H9 (cell line): ENCODE measurements around the gene RAI1. TPM values are rescaled to one million over a fixed set of nuclear protein-coding genes. Genes with fewer than 3 reads are reported as not detected.

ENCODE experiments used
- DNase-seq: peaks from one replicate; pipeline ENCODE4 v3.0.0-alpha.2; 2017
- H2AFZ ChIP-seq: one replicate; pipeline ENCODE4 v1.6.1; 2013; ENCODE audit warnings: mild to moderate bottlenecking, low read length, control low read depth, moderate library complexity
- H2AK5ac ChIP-seq: 2 replicates; pipeline ENCODE4 v1.6.1; 2013; ENCODE audit warnings: low read length, control low read depth, mixed read lengths; ENCODE audit not compliant: insufficient read length
- H2BK120ac ChIP-seq: one replicate; pipeline ENCODE4 v1.6.1; 2013; ENCODE audit warnings: low read depth, mild to moderate bottlenecking, low read length, control low read depth, inconsistent platforms; ENCODE audit not compliant: poor library complexity, severe bottlenecking
- H2BK12ac ChIP-seq: 2 replicates; pipeline ENCODE4 v1.6.1; 2013; ENCODE audit warnings: low read length, control low read depth, mixed read lengths, low read depth; ENCODE audit not compliant: insufficient read length
- H2BK15ac ChIP-seq: 2 replicates; pipeline ENCODE4 v1.6.1; 2013; ENCODE audit warnings: low read depth, low read length, control low read depth
- H2BK20ac ChIP-seq: one replicate; pipeline ENCODE4 v1.6.1; 2013; ENCODE audit warnings: low read depth, mild to moderate bottlenecking, low read length, control low read depth, inconsistent platforms; ENCODE audit not compliant: poor library complexity, severe bottlenecking
- H2BK5ac ChIP-seq: 2 replicates; pipeline ENCODE4 v1.6.1; 2013; ENCODE audit warnings: low read length, control low read depth, mixed read lengths; ENCODE audit not compliant: insufficient read length
- H3K14ac ChIP-seq: 2 replicates; pipeline ENCODE4 v1.6.1; 2013; ENCODE audit warnings: low read length, control low read depth; ENCODE audit not compliant: insufficient read depth
- H3K18ac ChIP-seq: 2 replicates; pipeline ENCODE4 v1.6.1; 2013; ENCODE audit warnings: low read depth, mild to moderate bottlenecking, mixed read lengths, low read length, control low read depth; ENCODE audit not compliant: insufficient read length
- H3K23ac ChIP-seq: 2 replicates; pipeline ENCODE4 v1.6.1; 2013; ENCODE audit warnings: low read length, control low read depth, mixed read lengths, low read depth; ENCODE audit not compliant: insufficient read length
- H3K23me2 ChIP-seq: 2 replicates; pipeline ENCODE4 v1.6.1; 2013; ENCODE audit warnings: low read depth, mild to moderate bottlenecking, mixed read lengths, low read length, control low read depth; ENCODE audit not compliant: insufficient read length, poor library complexity, severe bottlenecking
- H3K27ac ChIP-seq: 2 replicates; pipeline ENCODE4 v1.5.1; 2013; ENCODE audit warnings: low read length, control low read depth, mixed read lengths, low read depth; ENCODE audit not compliant: insufficient read length
- H3K27me3 ChIP-seq: 2 replicates; pipeline ENCODE4 v1.6.1; 2013; ENCODE audit warnings: low read length, control low read depth, inconsistent platforms; ENCODE audit not compliant: insufficient read depth
- H3K4ac ChIP-seq: 2 replicates; pipeline ENCODE4 v1.6.1; 2013; ENCODE audit warnings: low read depth, mild to moderate bottlenecking, control low read depth, inconsistent platforms, low read length, moderate library complexity
- H3K4me1 ChIP-seq: 2 replicates; pipeline ENCODE4 v1.6.1; 2013; ENCODE audit warnings: low read length, control low read depth, inconsistent platforms; ENCODE audit not compliant: insufficient read depth
- H3K4me2 ChIP-seq: 2 replicates; pipeline ENCODE4 v1.6.1; 2013; ENCODE audit warnings: low read length, control low read depth, mixed read lengths; ENCODE audit not compliant: insufficient read length, insufficient read depth
- H3K56ac ChIP-seq: 2 replicates; pipeline ENCODE4 v1.6.1; 2013; ENCODE audit warnings: low read depth, mild to moderate bottlenecking, mixed read lengths, low read length, control low read depth; ENCODE audit not compliant: insufficient read length
- H3K79me1 ChIP-seq: 2 replicates; pipeline ENCODE4 v1.6.1; 2013; ENCODE audit warnings: low read depth, mild to moderate bottlenecking, moderate library complexity, low read length, control low read depth, inconsistent platforms; ENCODE audit not compliant: insufficient read depth, poor library complexity, severe bottlenecking
- H3K79me2 ChIP-seq: 2 replicates; pipeline ENCODE4 v1.6.1; 2013; ENCODE audit warnings: low read length, control low read depth, inconsistent platforms; ENCODE audit not compliant: insufficient read depth
- H3K9ac ChIP-seq: 2 replicates; pipeline ENCODE4 v1.6.1; 2013; ENCODE audit warnings: low read length, control low read depth, mixed read lengths; ENCODE audit not compliant: insufficient read length; ENCODE audit errors: extremely low read depth
- H3K9me3 ChIP-seq: one replicate; pipeline ENCODE4 v1.6.1; 2013; ENCODE audit warnings: low read depth, low read length, inconsistent platforms; ENCODE audit not compliant: control insufficient read depth
- H3T11ph ChIP-seq: one replicate; pipeline ENCODE4 v1.6.1; 2013; ENCODE audit warnings: mild to moderate bottlenecking, low read length, control low read depth, inconsistent platforms
- H4K20me1 ChIP-seq: one replicate; pipeline ENCODE4 v1.6.1; 2013; ENCODE audit not compliant: control insufficient read depth, insufficient read length, insufficient read depth
- H4K5ac ChIP-seq: 2 replicates; pipeline ENCODE4 v1.6.1; 2013; ENCODE audit warnings: low read depth, mild to moderate bottlenecking, mixed read lengths, low read length, control low read depth; ENCODE audit not compliant: insufficient read length
- H4K8ac ChIP-seq: replicated peaks from 2 replicates; pipeline ENCODE4 v1.6.1; 2013; ENCODE audit warnings: low read length, control low read depth, mixed read lengths, low read depth; ENCODE audit not compliant: insufficient read length
- H4K91ac ChIP-seq: 2 replicates; pipeline ENCODE4 v1.6.1; 2013; ENCODE audit warnings: low read depth, mild to moderate bottlenecking, moderate library complexity, mixed read lengths, low read length, control low read depth; ENCODE audit not compliant: insufficient read length
- H3K27ac Mint-ChIP-seq, 3 experiments: 2 replicates in 2 of 3; 3 replicates in 1 of 3; pipeline ENCODE4 v1.8.0; 2020 to 2021; ENCODE audit warnings: mixed read lengths in 3 of 3, mild to moderate bottlenecking in 1 of 3, moderate library complexity in 1 of 3
- H3K27me3 Mint-ChIP-seq: 2 replicates; pipeline ENCODE4 v1.8.0; 2021; ENCODE audit warnings: low read depth, mild to moderate bottlenecking, moderate library complexity, mixed read lengths
- H3K36me3 Mint-ChIP-seq, 3 experiments: 2 replicates in 2 of 3; 3 replicates in 1 of 3; pipeline ENCODE4 v1.8.0; 2020 to 2021; ENCODE audit warnings: low read depth in 3 of 3, mixed read lengths in 3 of 3; ENCODE audit not compliant: insufficient read depth in 1 of 3
- H3K4me1 Mint-ChIP-seq, 2 experiments: 2 replicates each; pipeline ENCODE4 v1.8.0; 2020; ENCODE audit warnings: mixed read lengths in 2 of 2
- H3K4me3 Mint-ChIP-seq, 2 experiments: 2 replicates in 1 of 2; 3 replicates in 1 of 2; pipeline ENCODE4 v1.8.0; 2020 to 2021; ENCODE audit warnings: mild to moderate bottlenecking in 2 of 2, mixed read lengths in 2 of 2, moderate library complexity in 1 of 2
- H3K9me3 Mint-ChIP-seq, 2 experiments: 2 replicates in 1 of 2; 3 replicates in 1 of 2; pipeline ENCODE4 v1.8.0; 2020; ENCODE audit warnings: mild to moderate bottlenecking in 2 of 2, mixed read lengths in 2 of 2, moderate library complexity in 1 of 2
- CTCF ChIP-seq: fragments of 200-600 bp; sonication (generic); conservative IDR thresholded peaks from 3 replicates; pipeline ENCODE4 v1.8.0; 2021; ENCODE audit warnings: antibody characterized with exemption, mild to moderate bottlenecking
- WGBS: extraction: QIAGEN DNeasy Blood & Tissue Kit; methylation state at CpG from one replicate; pipeline ENCODE4 v1.1.7; 2013; ENCODE audit warnings: missing lambda C conversion rate, low lambda C conversion rate, mixed read lengths; ENCODE audit not compliant: insufficient read length; ENCODE audit errors: extremely low coverage; 5-methylcytosine and 5-hydroxymethylcytosine counted together
- total RNA-seq: library from RNA; stranded (reverse); gene quantifications from 2 replicates; pipeline ENCODE4 v1.2.1, GENCODE V29; 2021

The RAI1 gene
- total RNA-seq, 1 experiment from 2014 or later, result 1.5 TPM

- Histone ChIP-seq H4K20me1 (no peaks in the 10 kb centered on the region), H3K4me2 (no peak overlapping the region), H3T11ph (no peak overlapping the region), H4K91ac (no peak overlapping the region), H2BK5ac (no peak overlapping the region), H2BK20ac (no peak overlapping the region), H4K8ac (no peak overlapping the region), H3K9ac (no peak overlapping the region), H3K79me2 (no peaks in the 10 kb centered on the region), H3K14ac (no peak overlapping the region), H3K4ac (no peak overlapping the region), H3K27ac (no peak overlapping the region), H2AK5ac (no peak overlapping the region), H2BK12ac (no peak overlapping the region), H3K23ac (no peak overlapping the region), H3K9me3 (no peaks in the 10 kb centered on the region), H2BK120ac (no peak overlapping the region), H3K27me3 (no peaks in the 10 kb centered on the region), H3K4me1 (no peaks in the 10 kb centered on the region), H3K23me2 (no peaks in the 10 kb centered on the region), H3K79me1 (no peaks in the 10 kb centered on the region), H4K5ac (no peak overlapping the region), H2AFZ (no peak overlapping the region), H3K56ac (no peak overlapping the region), H2BK15ac (no peak overlapping the region), H3K18ac (no peak overlapping the region)
- TF ChIP-seq CTCF, result no peak
- Mint-ChIP-seq H3K27ac (no peak overlapping the region), H3K4me1 (peaks cover 8 to 30% of the 10 kb centered on the region in 2 experiments), H3K4me3 (no peak overlapping the region), H3K36me3 (no peaks in the 10 kb centered on the region), H3K9me3 (no peaks in the 10 kb centered on the region; a peak in 1 of 5 replicates), H3K27me3 (peaks cover 62% of the 10 kb centered on the region)
- no peak for DNase-seq
- no CpG with 5 or more reads among the region's 2 CpGs for WGBS
Measured at GRCh38 chr17:17667231-17667630, 14.0 kb upstream of the RAI1 start.
